KMS-11 (cell line): ENCODE data around the gene RUNX1.

Source experiments
- H2AFZ ChIP-seq: fragments of 200-600 bp; sonication (generic); 2 replicates; pipeline ENCODE4 v1.6.1; 2016; ENCODE audit warnings: antibody characterized with exemption, mixed run types, low read depth
- H3K27ac ChIP-seq: fragments of 200-600 bp; sonication (generic); 2 replicates; pipeline ENCODE4 v1.6.1; 2016; ENCODE audit warnings: mild to moderate bottlenecking, mixed run types
- H3K27me3 ChIP-seq: fragments of 200-600 bp; sonication (generic); 2 replicates; pipeline ENCODE4 v1.6.1; 2017; ENCODE audit warnings: mild to moderate bottlenecking, low read depth, mixed run types, moderate library complexity; ENCODE audit not compliant: insufficient read depth
- H3K36me3 ChIP-seq: fragments of 200-600 bp; sonication (generic); 2 replicates; pipeline ENCODE4 v1.6.1; 2017; ENCODE audit warnings: mild to moderate bottlenecking, mixed run types; ENCODE audit not compliant: insufficient read depth
- H3K4me1 ChIP-seq: fragments of 200-600 bp; sonication (generic); 2 replicates; pipeline ENCODE4 v1.6.1; 2016; ENCODE audit warnings: mild to moderate bottlenecking, low read depth, mixed run types; ENCODE audit not compliant: poor library complexity, severe bottlenecking
- H3K4me2 ChIP-seq: fragments of 200-600 bp; sonication (generic); 2 replicates; pipeline ENCODE4 v1.7.0; 2016; ENCODE audit warnings: mild to moderate bottlenecking, mixed run types
- H3K4me3 ChIP-seq: fragments of 200-600 bp; sonication (generic); IDR thresholded peaks from 2 replicates; pipeline ENCODE4 v1.6.1; 2017; ENCODE audit warnings: low read depth, low read length, mixed read lengths; ENCODE audit not compliant: insufficient read depth
- H3K79me2 ChIP-seq: fragments of 200-600 bp; sonication (generic); 2 replicates; pipeline ENCODE4 v1.6.1; 2016; ENCODE audit warnings: low read depth, mixed run types; ENCODE audit not compliant: insufficient read depth
- H3K9ac ChIP-seq: fragments of 200-600 bp; sonication (generic); 2 replicates; pipeline ENCODE4 v1.6.1; 2016; ENCODE audit warnings: mild to moderate bottlenecking, mixed run types
- H4K20me1 ChIP-seq: fragments of 200-600 bp; sonication (generic); 2 replicates; pipeline ENCODE4 v1.6.1; 2016; ENCODE audit warnings: mild to moderate bottlenecking, mixed run types; ENCODE audit not compliant: insufficient read depth
- CTCF ChIP-seq: fragments of 200-600 bp; sonication (generic); conservative IDR thresholded peaks from 2 replicates; pipeline ENCODE4 v1.6.1; 2017; ENCODE audit warnings: low read depth, mild to moderate bottlenecking, antibody characterized with exemption, low read length, moderate library complexity, mixed read lengths

The RUNX1 gene

GRCh38 chr21:34810786-34811185, 238.3 kb downstream of the RUNX1 start:
- no peaks in the 10 kb centered on the region for H3K27me3 ChIP-seq
- no peak overlapping the region for H3K4me2 ChIP-seq
- no peaks in the 10 kb centered on the region for H3K36me3 ChIP-seq
- H3K4me3 ChIP-seq, result no peak overlapping the region
- no peak overlapping the region for H3K27ac ChIP-seq
- H3K9ac ChIP-seq, result no peak overlapping the region
- TF ChIP-seq CTCF, result no peak
- no peaks in the 10 kb centered on the region for H4K20me1 ChIP-seq
- H2AFZ ChIP-seq, result no peak overlapping the region
- no peaks in the 10 kb centered on the region for H3K4me1 ChIP-seq
- H3K79me2 ChIP-seq, result no peaks in the 10 kb centered on the region

DNA sequence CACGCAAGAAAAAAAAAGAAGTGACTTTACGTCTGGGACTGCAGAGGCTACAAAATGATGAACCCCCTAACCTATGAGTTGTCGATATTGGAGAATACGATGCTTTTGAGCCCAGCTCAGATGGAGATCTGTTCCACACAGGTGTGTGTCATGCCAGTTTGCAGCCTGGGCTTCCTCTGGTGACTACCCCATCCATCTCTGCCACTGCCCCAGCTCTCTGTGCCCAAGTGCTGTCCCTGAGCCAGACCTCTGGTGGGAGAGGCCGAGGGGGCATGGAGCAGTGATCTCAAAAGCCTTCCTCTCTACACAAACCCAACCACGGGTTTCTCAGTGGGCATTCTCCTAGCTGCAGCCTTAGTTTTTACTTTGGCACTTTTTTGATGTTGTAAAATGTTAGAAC, 239.3 kb downstream of the RUNX1 start:
- Histone ChIP-seq H3K4me1 (no peaks in the 10 kb centered on the region), H3K79me2 (no peaks in the 10 kb centered on the region), H2AFZ (no peak overlapping the region), H3K36me3 (no peaks in the 10 kb centered on the region), H3K27ac (no peak overlapping the region), H3K4me3 (no peak overlapping the region), H4K20me1 (no peaks in the 10 kb centered on the region), H3K4me2 (no peak overlapping the region), H3K9ac (no peak overlapping the region), H3K27me3 (no peaks in the 10 kb centered on the region)
- no peak for TF ChIP-seq CTCF

DNA sequence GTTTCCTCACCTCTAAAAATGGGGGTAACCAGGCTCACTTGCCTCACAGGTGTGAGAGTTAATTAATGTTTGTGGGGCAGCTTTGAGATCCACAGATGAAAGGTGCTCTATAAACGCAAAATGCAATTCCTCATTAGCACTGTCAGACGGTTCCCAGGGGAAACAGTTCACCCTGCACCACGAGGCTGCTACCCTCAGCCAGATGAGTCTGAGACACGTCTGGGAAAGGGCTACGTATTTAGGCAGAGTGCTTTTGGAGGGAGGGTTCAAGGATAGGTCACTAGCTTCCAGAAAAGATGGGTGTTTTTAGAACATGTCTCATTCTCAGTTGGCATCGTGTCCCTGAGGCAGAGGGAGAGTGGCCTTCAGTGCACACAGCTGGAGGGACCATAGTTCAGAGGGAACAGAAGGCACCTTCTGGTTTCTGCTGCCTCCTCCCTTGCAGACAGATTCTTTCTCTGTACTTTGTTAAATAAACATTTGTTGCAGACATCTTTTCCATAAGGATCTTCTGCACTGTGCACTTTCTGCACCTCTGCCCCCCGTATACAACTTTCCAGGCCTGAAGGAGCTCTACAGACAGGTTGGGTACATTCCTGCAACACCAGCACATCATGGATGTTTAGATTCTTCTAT, 240.4 kb downstream of the RUNX1 start:
- TF ChIP-seq CTCF, result no peak
- Histone ChIP-seq H3K4me2 (no peak overlapping the region), H3K36me3 (no peaks in the 10 kb centered on the region), H3K27ac (no peak overlapping the region), H3K27me3 (no peaks in the 10 kb centered on the region), H3K4me3 (no peak overlapping the region), H3K79me2 (no peaks in the 10 kb centered on the region), H3K4me1 (peaks cover 3% of the 10 kb centered on the region), H4K20me1 (no peaks in the 10 kb centered on the region), H2AFZ (no peak overlapping the region), H3K9ac (no peak overlapping the region)

GRCh38 chr21:34807881-34808568, 241.1 kb downstream of the RUNX1 start:
- Histone ChIP-seq H3K79me2 (no peaks in the 10 kb centered on the region), H3K4me3 (no peak overlapping the region), H3K27me3 (no peaks in the 10 kb centered on the region), H3K9ac (no peak overlapping the region), H2AFZ (no peak overlapping the region), H3K36me3 (no peaks in the 10 kb centered on the region), H3K4me2 (no peak overlapping the region), H4K20me1 (no peaks in the 10 kb centered on the region), H3K27ac (no peak overlapping the region), H3K4me1 (peaks cover 6% of the 10 kb centered on the region)
- no peak for TF ChIP-seq CTCF
